WTC11 (cell line): Measurements from ENCODE around the gene CROCC2. TPM values are rescaled to one million over a fixed set of nuclear protein-coding genes. Genes with fewer than 3 reads are reported as not detected.

ENCODE experiments used
- ATAC-seq: fragments of 200-7000 bp; cut with Tn5 transposase; 2 replicates; pipeline ENCODE4 v1.10.0; 2021; ENCODE audit warnings: mild to moderate bottlenecking, moderate library complexity
- CTCF ChIA-PET: fragments of 300-600 bp; sonication (Branson Sonifier 250); formaldehyde crosslinking; loops from one replicate; lab custom pipeline; 2021; ENCODE audit warnings: antibody characterized with exemption; lab: Charles Lee
- POLR2A ChIA-PET: fragments of 350-600 bp; sonication (Branson Sonifier 250); formaldehyde crosslinking; loops from one replicate; lab custom pipeline; 2021; ENCODE audit warnings: antibody characterized with exemption; lab: Charles Lee
- DNase-seq: peaks from one replicate; pipeline ENCODE4 v3.0.0; 2021; ENCODE audit warnings: low spot score
- H3K27ac Mint-ChIP-seq: 2 replicates; pipeline ENCODE4 v1.8.0; 2021; ENCODE audit warnings: mixed read lengths
- H3K27me3 Mint-ChIP-seq: 2 replicates; pipeline ENCODE4 v1.8.0; 2021; ENCODE audit warnings: low read depth, mild to moderate bottlenecking, moderate library complexity, mixed read lengths
- H3K36me3 Mint-ChIP-seq: 2 replicates; pipeline ENCODE4 v1.8.0; 2021; ENCODE audit warnings: mixed read lengths
- H3K4me1 Mint-ChIP-seq: 2 replicates; pipeline ENCODE4 v1.8.0; 2022; ENCODE audit warnings: mixed read lengths
- H3K4me3 Mint-ChIP-seq: 2 replicates; pipeline ENCODE4 v1.8.0; 2021; ENCODE audit warnings: mild to moderate bottlenecking, moderate library complexity, mixed read lengths
- H3K9me3 Mint-ChIP-seq: 2 replicates; pipeline ENCODE4 v1.8.0; 2021; ENCODE audit warnings: mixed read lengths
- CREM ChIP-seq: sonication (generic); formaldehyde crosslinking; IDR thresholded peaks from 2 replicates; pipeline ENCODE4 v1.8.1; 2022; ENCODE audit warnings: mild to moderate bottlenecking, missing genetic modification reagents, moderate library complexity
- ETV6 ChIP-seq: sonication (generic); formaldehyde crosslinking; IDR thresholded peaks from 2 replicates; pipeline ENCODE4 v1.8.1; 2022; ENCODE audit warnings: mild to moderate bottlenecking, missing genetic modification reagents
- GTF2I ChIP-seq: fragments of 250-450 bp; sonication (Bioruptor Pico); conservative IDR thresholded peaks from 2 replicates; pipeline ENCODE4 v1.4.0; 2021; ENCODE audit warnings: mild to moderate bottlenecking
- NFE2L1 ChIP-seq: sonication (generic); formaldehyde crosslinking; IDR thresholded peaks from 2 replicates; pipeline ENCODE4 v1.8.1; 2023; ENCODE audit warnings: missing genetic modification reagents
- NFYB ChIP-seq: sonication (generic); formaldehyde crosslinking; conservative IDR thresholded peaks from 2 replicates; pipeline ENCODE4 v1.8.0; 2022; ENCODE audit warnings: low read depth, missing genetic modification reagents
- OVOL2 ChIP-seq: fragments of 250-450 bp; sonication (Bioruptor Pico); IDR thresholded peaks from 2 replicates; pipeline ENCODE4 v1.9.0; 2021; ENCODE audit warnings: mild to moderate bottlenecking, borderline replicate concordance
- RELA ChIP-seq: sonication (generic); formaldehyde crosslinking; IDR thresholded peaks from 2 replicates; pipeline ENCODE4 v1.8.1; 2022; ENCODE audit warnings: missing genetic modification reagents, mild to moderate bottlenecking, borderline replicate concordance
- SMAD3 ChIP-seq: sonication (generic); formaldehyde crosslinking; IDR thresholded peaks from 2 replicates; pipeline ENCODE4 v1.8.0; 2022; ENCODE audit warnings: missing genetic modification reagents, mild to moderate bottlenecking, borderline replicate concordance
- SP1 ChIP-seq: sonication (generic); formaldehyde crosslinking; conservative IDR thresholded peaks from 2 replicates; pipeline ENCODE4 v1.8.1; 2022; ENCODE audit warnings: missing genetic modification reagents
- TCF7 ChIP-seq: sonication (generic); formaldehyde crosslinking; IDR thresholded peaks from 2 replicates; pipeline ENCODE4 v1.8.0; 2022; ENCODE audit warnings: mild to moderate bottlenecking, low read depth, missing genetic modification reagents, moderate library complexity
- ZNF232 ChIP-seq: sonication (generic); formaldehyde crosslinking; IDR thresholded peaks from 2 replicates; pipeline ENCODE4 v1.8.0; 2022; ENCODE audit warnings: mild to moderate bottlenecking, missing genetic modification reagents
- total RNA-seq: library from RNA; stranded (reverse); gene quantifications from 3 replicates; pipeline ENCODE4 v1.2.3, GENCODE V29; 2021
- TF ChIP-seq, protein P1 (sequence below): sonication (generic); formaldehyde crosslinking; IDR thresholded peaks from 2 replicates; pipeline ENCODE4 v1.8.1; 2023; ENCODE audit warnings: mild to moderate bottlenecking, missing genetic modification reagents, borderline replicate concordance
- TF ChIP-seq, protein P2 (sequence below): sonication (generic); formaldehyde crosslinking; IDR thresholded peaks from 2 replicates; pipeline ENCODE4 v1.8.0; 2023; ENCODE audit warnings: missing genetic modification reagents, mild to moderate bottlenecking, borderline replicate concordance
- TF ChIP-seq, protein P3 (sequence below): fragments of 250-450 bp; sonication (Bioruptor Pico); IDR thresholded peaks from 2 replicates; pipeline ENCODE4 v2.1.2; 2022; ENCODE audit warnings: mild to moderate bottlenecking, moderate library complexity
- TF ChIP-seq, protein P4 (sequence below): sonication (generic); formaldehyde crosslinking; IDR thresholded peaks from 2 replicates; pipeline ENCODE4 v1.8.0; 2023; ENCODE audit warnings: mild to moderate bottlenecking, missing genetic modification reagents
- TF ChIP-seq, protein P5 (sequence below): fragments of 250-450 bp; sonication (Bioruptor Pico); IDR thresholded peaks from 2 replicates; pipeline ENCODE4 v1.9.0; 2021; ENCODE audit warnings: mild to moderate bottlenecking

Gene CROCC2
- total RNA-seq, 1 experiment from 2014 or later: not detected

DNA sequence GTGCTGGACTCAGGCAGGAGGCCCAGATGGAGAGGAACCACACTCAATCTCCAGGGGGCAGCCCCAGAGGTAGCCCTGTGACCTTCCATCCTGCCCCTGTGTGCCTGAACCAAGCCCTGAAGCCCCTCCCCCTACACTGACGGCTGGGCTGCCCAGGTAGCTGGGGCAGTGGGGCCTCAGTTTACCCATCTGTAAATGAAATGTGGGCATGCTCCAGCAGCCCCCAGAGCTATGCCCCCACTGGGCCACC, 15.8 kb downstream of the CROCC2 start:
- ChIA-PET CTCF (interaction anchor here (1.4 to 1.8 kb wide), 2 partner anchors 7 to 71 kb away, joined by 3 to 12 read pairs; no protein-coding TSS in a partner anchor), POLR2A (no interaction called here)
- no peaks in the 10 kb centered on the region for H3K27me3 Mint-ChIP-seq
- H3K36me3 Mint-ChIP-seq: no peaks in the 10 kb centered on the region
- no peaks in the 10 kb centered on the region for H3K9me3 Mint-ChIP-seq
- ATAC-seq (no peak), DNase-seq (no peak)
- H3K27ac Mint-ChIP-seq: no peak overlapping the region
- H3K4me3 Mint-ChIP-seq: no peak overlapping the region
- TF ChIP-seq NFE2L1 (CRISPR knock-in tag): no peak
- TF ChIP-seq ZNF232 (CRISPR knock-in tag): no peak
- TF ChIP-seq RELA (CRISPR knock-in tag): no peak
- TF ChIP-seq ETV6 (CRISPR knock-in tag): no peak
- TF ChIP-seq, protein P1, sequence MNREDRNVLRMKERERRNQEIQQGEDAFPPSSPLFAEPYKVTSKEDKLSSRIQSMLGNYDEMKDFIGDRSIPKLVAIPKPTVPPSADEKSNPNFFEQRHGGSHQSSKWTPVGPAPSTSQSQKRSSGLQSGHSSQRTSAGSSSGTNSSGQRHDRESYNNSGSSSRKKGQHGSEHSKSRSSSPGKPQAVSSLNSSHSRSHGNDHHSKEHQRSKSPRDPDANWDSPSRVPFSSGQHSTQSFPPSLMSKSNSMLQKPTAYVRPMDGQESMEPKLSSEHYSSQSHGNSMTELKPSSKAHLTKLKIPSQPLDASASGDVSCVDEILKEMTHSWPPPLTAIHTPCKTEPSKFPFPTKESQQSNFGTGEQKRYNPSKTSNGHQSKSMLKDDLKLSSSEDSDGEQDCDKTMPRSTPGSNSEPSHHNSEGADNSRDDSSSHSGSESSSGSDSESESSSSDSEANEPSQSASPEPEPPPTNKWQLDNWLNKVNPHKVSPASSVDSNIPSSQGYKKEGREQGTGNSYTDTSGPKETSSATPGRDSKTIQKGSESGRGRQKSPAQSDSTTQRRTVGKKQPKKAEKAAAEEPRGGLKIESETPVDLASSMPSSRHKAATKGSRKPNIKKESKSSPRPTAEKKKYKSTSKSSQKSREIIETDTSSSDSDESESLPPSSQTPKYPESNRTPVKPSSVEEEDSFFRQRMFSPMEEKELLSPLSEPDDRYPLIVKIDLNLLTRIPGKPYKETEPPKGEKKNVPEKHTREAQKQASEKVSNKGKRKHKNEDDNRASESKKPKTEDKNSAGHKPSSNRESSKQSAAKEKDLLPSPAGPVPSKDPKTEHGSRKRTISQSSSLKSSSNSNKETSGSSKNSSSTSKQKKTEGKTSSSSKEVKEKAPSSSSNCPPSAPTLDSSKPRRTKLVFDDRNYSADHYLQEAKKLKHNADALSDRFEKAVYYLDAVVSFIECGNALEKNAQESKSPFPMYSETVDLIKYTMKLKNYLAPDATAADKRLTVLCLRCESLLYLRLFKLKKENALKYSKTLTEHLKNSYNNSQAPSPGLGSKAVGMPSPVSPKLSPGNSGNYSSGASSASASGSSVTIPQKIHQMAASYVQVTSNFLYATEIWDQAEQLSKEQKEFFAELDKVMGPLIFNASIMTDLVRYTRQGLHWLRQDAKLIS (CRISPR knock-in tag): no peak
- no peak for TF ChIP-seq OVOL2 (CRISPR knock-in tag)
- TF ChIP-seq, protein P2, sequence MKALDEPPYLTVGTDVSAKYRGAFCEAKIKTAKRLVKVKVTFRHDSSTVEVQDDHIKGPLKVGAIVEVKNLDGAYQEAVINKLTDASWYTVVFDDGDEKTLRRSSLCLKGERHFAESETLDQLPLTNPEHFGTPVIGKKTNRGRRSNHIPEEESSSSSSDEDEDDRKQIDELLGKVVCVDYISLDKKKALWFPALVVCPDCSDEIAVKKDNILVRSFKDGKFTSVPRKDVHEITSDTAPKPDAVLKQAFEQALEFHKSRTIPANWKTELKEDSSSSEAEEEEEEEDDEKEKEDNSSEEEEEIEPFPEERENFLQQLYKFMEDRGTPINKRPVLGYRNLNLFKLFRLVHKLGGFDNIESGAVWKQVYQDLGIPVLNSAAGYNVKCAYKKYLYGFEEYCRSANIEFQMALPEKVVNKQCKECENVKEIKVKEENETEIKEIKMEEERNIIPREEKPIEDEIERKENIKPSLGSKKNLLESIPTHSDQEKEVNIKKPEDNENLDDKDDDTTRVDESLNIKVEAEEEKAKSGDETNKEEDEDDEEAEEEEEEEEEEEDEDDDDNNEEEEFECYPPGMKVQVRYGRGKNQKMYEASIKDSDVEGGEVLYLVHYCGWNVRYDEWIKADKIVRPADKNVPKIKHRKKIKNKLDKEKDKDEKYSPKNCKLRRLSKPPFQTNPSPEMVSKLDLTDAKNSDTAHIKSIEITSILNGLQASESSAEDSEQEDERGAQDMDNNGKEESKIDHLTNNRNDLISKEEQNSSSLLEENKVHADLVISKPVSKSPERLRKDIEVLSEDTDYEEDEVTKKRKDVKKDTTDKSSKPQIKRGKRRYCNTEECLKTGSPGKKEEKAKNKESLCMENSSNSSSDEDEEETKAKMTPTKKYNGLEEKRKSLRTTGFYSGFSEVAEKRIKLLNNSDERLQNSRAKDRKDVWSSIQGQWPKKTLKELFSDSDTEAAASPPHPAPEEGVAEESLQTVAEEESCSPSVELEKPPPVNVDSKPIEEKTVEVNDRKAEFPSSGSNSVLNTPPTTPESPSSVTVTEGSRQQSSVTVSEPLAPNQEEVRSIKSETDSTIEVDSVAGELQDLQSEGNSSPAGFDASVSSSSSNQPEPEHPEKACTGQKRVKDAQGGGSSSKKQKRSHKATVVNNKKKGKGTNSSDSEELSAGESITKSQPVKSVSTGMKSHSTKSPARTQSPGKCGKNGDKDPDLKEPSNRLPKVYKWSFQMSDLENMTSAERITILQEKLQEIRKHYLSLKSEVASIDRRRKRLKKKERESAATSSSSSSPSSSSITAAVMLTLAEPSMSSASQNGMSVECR (CRISPR knock-in tag): no peak
- TF ChIP-seq NFYB (CRISPR knock-in tag): no peak
- TF ChIP-seq, protein P3, sequence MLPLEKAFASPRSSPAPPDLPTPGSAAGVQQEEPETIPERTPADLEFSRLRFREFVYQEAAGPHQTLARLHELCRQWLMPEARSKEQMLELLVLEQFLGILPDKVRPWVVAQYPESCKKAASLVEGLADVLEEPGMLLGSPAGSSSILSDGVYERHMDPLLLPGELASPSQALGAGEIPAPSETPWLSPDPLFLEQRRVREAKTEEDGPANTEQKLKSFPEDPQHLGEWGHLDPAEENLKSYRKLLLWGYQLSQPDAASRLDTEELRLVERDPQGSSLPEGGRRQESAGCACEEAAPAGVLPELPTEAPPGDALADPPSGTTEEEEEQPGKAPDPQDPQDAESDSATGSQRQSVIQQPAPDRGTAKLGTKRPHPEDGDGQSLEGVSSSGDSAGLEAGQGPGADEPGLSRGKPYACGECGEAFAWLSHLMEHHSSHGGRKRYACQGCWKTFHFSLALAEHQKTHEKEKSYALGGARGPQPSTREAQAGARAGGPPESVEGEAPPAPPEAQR (CRISPR knock-in tag): no peak
- TF ChIP-seq TCF7: no peak
- TF ChIP-seq, protein P4, sequence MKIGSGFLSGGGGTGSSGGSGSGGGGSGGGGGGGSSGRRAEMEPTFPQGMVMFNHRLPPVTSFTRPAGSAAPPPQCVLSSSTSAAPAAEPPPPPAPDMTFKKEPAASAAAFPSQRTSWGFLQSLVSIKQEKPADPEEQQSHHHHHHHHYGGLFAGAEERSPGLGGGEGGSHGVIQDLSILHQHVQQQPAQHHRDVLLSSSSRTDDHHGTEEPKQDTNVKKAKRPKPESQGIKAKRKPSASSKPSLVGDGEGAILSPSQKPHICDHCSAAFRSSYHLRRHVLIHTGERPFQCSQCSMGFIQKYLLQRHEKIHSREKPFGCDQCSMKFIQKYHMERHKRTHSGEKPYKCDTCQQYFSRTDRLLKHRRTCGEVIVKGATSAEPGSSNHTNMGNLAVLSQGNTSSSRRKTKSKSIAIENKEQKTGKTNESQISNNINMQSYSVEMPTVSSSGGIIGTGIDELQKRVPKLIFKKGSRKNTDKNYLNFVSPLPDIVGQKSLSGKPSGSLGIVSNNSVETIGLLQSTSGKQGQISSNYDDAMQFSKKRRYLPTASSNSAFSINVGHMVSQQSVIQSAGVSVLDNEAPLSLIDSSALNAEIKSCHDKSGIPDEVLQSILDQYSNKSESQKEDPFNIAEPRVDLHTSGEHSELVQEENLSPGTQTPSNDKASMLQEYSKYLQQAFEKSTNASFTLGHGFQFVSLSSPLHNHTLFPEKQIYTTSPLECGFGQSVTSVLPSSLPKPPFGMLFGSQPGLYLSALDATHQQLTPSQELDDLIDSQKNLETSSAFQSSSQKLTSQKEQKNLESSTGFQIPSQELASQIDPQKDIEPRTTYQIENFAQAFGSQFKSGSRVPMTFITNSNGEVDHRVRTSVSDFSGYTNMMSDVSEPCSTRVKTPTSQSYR (CRISPR knock-in tag): no peak
- TF ChIP-seq CREM (CRISPR knock-in tag): no peak
- no peak for TF ChIP-seq GTF2I (CRISPR knock-in tag)
- no peak for TF ChIP-seq SMAD3 (CRISPR knock-in tag)
- no peak for TF ChIP-seq SP1 (CRISPR knock-in tag)
- TF ChIP-seq, protein P5, sequence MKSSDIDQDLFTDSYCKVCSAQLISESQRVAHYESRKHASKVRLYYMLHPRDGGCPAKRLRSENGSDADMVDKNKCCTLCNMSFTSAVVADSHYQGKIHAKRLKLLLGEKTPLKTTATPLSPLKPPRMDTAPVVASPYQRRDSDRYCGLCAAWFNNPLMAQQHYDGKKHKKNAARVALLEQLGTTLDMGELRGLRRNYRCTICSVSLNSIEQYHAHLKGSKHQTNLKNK (CRISPR knock-in tag): no peak
- H3K4me1 Mint-ChIP-seq: no peaks in the 10 kb centered on the region
